SKM-1 treated with dmso at 0.1 percent for 144 hours (cell line): Measurements from ENCODE around the gene LRP2BP.

ENCODE experiments used
- DNase-seq: peaks from one replicate; lab custom pipeline; 2025; ENCODE audit not compliant: unreplicated experiment; lab: John Stamatoyannopoulos, UW

Gene LRP2BP

GRCh38 chr4:185395956-185396723 is 416 bp upstream of the LRP2BP start:
- peak; percentile 90 for DNase-seq

- DNase-seq = no peak
Observed at GRCh38 chr4:185394568-185395237, 1.0 kb downstream of the LRP2BP start.

GRCh38 chr4:185392156-185392555 is 3.6 kb downstream of the LRP2BP start:
- DNase-seq = no peak

- no peak for DNase-seq
Observed at GRCh38 chr4:185390941-185391340, 4.8 kb downstream of the LRP2BP start.

- DNase-seq = no peak
Observed at GRCh38 chr4:185387957-185388356, 7.8 kb downstream of the LRP2BP start.

GRCh38 chr4:185384930-185385331 is 10.8 kb downstream of the LRP2BP start:
- DNase-seq = no peak

DNA sequence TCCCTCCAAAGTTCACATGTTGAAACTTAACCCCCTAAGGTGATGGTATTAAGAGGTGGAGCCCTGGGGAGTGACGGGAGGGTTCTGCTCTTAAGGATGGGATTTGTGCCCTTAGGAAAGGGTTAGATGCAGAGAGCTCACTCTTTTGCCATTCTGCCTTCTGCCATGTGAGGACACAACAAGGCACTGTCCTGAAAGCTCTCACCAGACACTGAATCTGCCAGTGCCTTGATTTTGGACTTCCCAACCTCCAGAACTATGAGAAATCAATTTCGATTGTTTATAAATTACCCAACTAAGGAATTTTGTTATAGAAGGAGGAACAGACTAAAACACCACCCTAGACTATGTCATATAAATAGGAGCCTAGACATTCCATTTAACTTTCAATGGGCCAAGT is 11.7 kb downstream of the LRP2BP start:
- no peak for DNase-seq

- DNase-seq = no peak
Observed at GRCh38 chr4:185383451-185383850, 12.3 kb downstream of the LRP2BP start.

- no peak for DNase-seq
Observed at GRCh38 chr4:185382754-185383153, 13.0 kb downstream of the LRP2BP start.

DNA sequence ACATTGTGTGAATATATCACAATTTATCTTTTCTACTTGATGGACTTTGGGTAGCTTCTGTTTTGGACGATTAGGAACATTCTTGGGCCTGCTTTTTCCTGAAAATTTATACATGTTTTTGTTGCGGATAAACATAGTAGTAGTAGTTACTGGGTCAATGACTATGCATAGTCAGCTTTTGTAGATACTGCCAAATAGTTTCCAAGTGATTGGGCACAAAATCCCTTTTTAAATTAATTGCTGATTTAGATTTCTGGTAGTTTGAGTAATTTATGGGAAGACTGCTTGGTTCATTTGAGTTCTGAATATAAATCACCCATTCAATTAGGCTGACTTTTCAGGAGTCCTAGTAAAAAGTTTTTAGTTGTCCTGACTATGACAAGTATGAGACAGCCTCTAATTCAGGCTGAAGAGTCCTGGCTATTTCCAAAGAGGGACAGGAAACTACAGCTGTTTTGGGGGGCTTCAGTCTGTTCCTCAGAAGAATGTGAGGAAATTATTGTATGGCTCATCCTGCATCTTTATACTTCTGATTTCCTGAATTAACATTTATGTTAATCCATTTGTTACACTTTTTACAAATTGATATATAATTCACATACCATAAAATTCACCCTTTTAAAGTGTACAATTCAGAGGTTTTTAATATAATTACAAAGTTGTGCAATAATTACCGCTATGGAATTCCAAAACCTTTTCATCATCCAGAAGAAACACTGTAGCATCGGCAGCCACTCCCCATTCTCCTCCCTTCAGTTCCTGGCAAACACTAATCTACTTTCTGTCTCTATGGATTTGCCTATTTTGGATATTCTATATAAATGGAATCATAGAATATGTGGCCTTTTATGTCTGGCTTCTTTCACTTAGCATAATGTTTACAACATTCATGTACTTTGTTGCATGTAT is 14.2 kb downstream of the LRP2BP start:
- no peak for DNase-seq

GRCh38 chr4:185380320-185380719 is 15.4 kb downstream of the LRP2BP start:
- DNase-seq = no peak

DNA sequence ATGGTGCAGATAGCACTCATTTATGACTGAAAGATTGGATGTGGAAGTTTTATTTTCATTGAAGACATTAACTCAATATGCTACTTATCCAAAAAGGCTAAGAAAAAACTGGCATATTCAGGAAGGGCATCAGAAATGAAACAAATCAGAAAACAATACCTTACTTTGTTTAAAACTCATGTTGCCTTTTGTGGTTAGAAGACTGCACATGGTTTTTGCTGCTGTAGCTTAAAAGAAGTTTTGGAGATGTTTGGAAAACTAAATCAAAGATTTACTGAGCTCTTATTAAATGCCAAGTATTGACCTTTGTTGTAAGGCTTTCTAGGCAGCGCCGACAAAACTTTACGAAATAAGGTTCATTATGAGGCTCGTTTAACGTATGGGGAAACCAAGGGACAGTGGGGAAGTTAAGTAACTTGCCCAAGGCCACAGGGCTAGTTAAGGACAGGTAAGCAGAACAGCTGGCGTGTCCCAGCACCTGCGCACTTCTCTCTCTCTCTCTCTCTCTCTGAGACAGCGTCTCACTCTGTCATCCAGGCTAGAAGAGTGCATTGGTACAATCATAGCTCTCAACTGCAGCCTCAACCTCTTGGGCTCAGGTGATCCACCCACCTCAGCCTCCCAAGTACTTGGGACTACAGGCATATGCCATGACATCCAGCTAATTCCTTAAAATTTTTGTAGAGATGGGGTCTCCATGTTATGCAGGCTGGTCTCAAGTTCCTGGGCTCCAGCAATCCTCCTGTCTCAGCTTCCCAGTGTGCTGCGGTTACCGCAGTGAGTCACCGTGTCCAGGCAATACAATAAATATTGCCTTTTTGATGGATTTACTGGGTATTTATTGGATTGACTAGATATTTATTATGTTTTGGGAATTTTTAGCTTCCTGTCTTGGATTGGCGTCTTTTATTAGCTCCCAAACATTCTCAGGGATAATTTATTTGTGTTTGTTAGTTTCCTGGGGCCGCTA is 16.1 kb downstream of the LRP2BP start:
- no peak for DNase-seq

- DNase-seq = no peak
Observed at GRCh38 chr4:185378264-185378663, 17.5 kb downstream of the LRP2BP start.

- DNase-seq = no peak
Observed at GRCh38 chr4:185374573-185374972, 21.2 kb downstream of the LRP2BP start.

DNA sequence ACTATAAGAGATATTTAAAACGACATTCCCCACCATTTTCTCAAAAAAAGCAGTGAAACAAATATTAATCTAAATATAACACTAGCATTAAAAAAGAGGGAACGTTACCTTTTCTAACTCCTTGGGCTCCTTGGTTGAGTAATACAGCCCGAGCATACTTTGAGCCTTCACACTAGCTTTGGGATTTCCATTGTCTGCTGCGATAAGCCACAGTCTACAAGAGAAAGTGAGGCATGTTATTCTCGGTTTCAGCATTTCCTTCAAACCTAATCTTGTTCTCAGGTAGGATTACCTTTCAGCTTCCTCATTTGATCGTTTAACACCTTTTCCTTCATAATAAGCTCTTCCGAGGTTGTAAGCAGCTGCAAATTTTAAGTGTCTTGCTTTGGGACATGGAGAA is 21.7 kb downstream of the LRP2BP start:
- no peak for DNase-seq

GRCh38 chr4:185371702-185372101 is 24.0 kb downstream of the LRP2BP start:
- no peak for DNase-seq

DNA sequence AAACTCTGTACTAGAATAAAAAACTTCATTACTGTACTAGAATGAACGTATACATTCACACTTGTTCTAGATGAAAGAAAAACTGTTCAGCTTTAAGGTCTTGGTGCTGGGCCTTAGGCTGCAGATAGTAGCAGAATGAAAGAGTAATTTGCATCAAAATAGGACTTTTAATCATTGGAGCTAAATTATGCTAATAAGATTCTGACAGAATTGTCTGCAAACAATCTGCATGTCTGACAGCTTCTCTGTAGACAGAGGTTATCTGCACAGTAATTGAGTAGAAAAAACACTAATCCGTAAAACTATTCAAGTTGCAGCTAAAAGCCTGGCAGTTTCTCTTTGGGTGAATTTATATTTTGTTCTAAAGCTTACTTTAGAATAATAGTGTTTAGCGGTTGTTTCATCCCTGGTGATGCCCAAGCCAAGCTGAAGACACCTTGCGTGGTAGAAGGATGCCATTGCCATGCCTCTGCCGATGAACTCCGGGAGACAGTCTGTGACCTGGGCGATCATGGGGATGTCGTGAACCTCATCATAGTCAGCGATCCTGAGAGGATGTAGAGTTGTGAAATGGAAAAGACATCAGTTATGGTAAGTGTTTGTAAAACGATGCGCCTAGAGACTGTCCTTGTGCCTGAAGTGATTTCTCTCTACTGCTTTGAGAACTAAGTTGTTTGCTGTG is 25.3 kb downstream of the LRP2BP start:
- no peak for DNase-seq

GRCh38 chr4:185369731-185370130 is 26.0 kb downstream of the LRP2BP start:
- DNase-seq = no peak

- DNase-seq = no peak
Observed at GRCh38 chr4:185364886-185365285, 30.8 kb downstream of the LRP2BP start.

GRCh38 chr4:185363251-185363650 is 32.5 kb downstream of the LRP2BP start:
- no peak for DNase-seq
